Cardiac muscle cell (in vitro differentiated cells and primary cell): ENCODE results near the gene MCUB. TPM values are rescaled to one million over a fixed set of nuclear protein-coding genes. Genes with fewer than 3 reads are reported as not detected.

Source experiments
- DNase-seq, 2 donors: peaks; one replicate each; pipeline versions ENCODE4 v3.0.0 to v3.0.0-alpha.2; 2010 to 2017; ENCODE audit warnings: low read depth in 1 of 2, low spot score in 1 of 2
- H3K27ac ChIP-seq: fragments of 200-600 bp; sonication (generic); 2 replicates; pipeline ENCODE4 v1.5.1; 2016
- H3K27me3 ChIP-seq: fragments of 200-600 bp; sonication (generic); 2 replicates; pipeline ENCODE4 v1.6.0; 2016; ENCODE audit warnings: control low read depth
- H3K36me3 ChIP-seq: fragments of 200-600 bp; sonication (generic); 2 replicates; pipeline ENCODE4 v1.5.1; 2016; ENCODE audit warnings: control low read depth
- H3K4me1 ChIP-seq: fragments of 200-600 bp; sonication (generic); 2 replicates; pipeline ENCODE4 v1.8.1; 2017; ENCODE audit warnings: low read depth, mild to moderate bottlenecking, mixed run types
- H3K4me3 ChIP-seq: fragments of 200-600 bp; sonication (generic); 2 replicates; pipeline ENCODE4 v1.5.1; 2016; ENCODE audit warnings: mild to moderate bottlenecking
- H3K9me3 ChIP-seq: fragments of 200-600 bp; sonication (generic); 2 replicates; pipeline ENCODE4 v1.5.1; 2017; ENCODE audit warnings: low read depth, mild to moderate bottlenecking, control low read depth
- CTCF ChIP-seq: IDR thresholded peaks from 2 replicates; pipeline ENCODE4 v1.5.1; 2012; ENCODE audit warnings: low read depth, mild to moderate bottlenecking, low read length
- polyA plus RNA-seq: library from polyadenylated mRNA; unstranded; fragments of >200 nt; fragmentation: Nextera tagmentation; extraction: Ambion mirVana; gene quantifications from 2 replicates; pipeline ENCODE4 v1.2.1, GENCODE V29; 2016
- total RNA-seq: library from RNA; depleted of rRNA; stranded (reverse); fragments of >200 nt; gene quantifications from 2 replicates; pipeline ENCODE4 v1.2.3, GENCODE V29; 2016

The MCUB gene
- total and polyA plus RNA-seq, 2 experiments from 2014 or later: 1.4 to 3.1 TPM

GRCh38 chr4:109684727-109685126 lies 124.7 kb downstream of the MCUB start:
- DNase-seq: no peak

GRCh38 chr4:109690690-109691410 lies 130.8 kb downstream of the MCUB start:
- DNase-seq: no peak
- H3K36me3 ChIP-seq: peaks cover 22% of the 10 kb centered on the region
- H3K4me1 ChIP-seq: no peaks in the 10 kb centered on the region
- no peak overlapping the region for H3K27ac ChIP-seq
- H3K4me3 ChIP-seq: no peak overlapping the region
- TF ChIP-seq CTCF: no peak
- no peaks in the 10 kb centered on the region for H3K9me3 ChIP-seq
- no peaks in the 10 kb centered on the region for H3K27me3 ChIP-seq

More at GRCh38 chr4:109684727-109685126, 124.7 kb downstream of the MCUB start:
- no peak for TF ChIP-seq CTCF
- Histone ChIP-seq H3K36me3 (peaks cover 3% of the 10 kb centered on the region), H3K27me3 (no peaks in the 10 kb centered on the region), H3K9me3 (no peaks in the 10 kb centered on the region), H3K4me3 (no peak overlapping the region), H3K27ac (no peak overlapping the region), H3K4me1 (no peaks in the 10 kb centered on the region)

- Histone ChIP-seq H3K36me3 (peaks cover 21% of the 10 kb centered on the region), H3K9me3 (no peaks in the 10 kb centered on the region), H3K27ac (no peak overlapping the region), H3K27me3 (no peaks in the 10 kb centered on the region), H3K4me1 (no peaks in the 10 kb centered on the region), H3K4me3 (no peak overlapping the region)
- no peak for TF ChIP-seq CTCF
- DNase-seq: no peak
Measured at GRCh38 chr4:109691411-109691920, 131.4 kb downstream of the MCUB start.

GRCh38 chr4:109698656-109699055 lies 138.6 kb downstream of the MCUB start:
- no peak for DNase-seq
- TF ChIP-seq CTCF: no peak
- Histone ChIP-seq H3K27me3 (no peaks in the 10 kb centered on the region), H3K4me3 (no peak overlapping the region), H3K27ac (no peak overlapping the region), H3K9me3 (no peaks in the 10 kb centered on the region), H3K36me3 (peaks cover 9% of the 10 kb centered on the region), H3K4me1 (peaks cover 7% of the 10 kb centered on the region)

- Histone ChIP-seq H3K9me3 (no peaks in the 10 kb centered on the region), H3K4me3 (no peak overlapping the region), H3K4me1 (peaks cover 7% of the 10 kb centered on the region), H3K27me3 (no peaks in the 10 kb centered on the region), H3K36me3 (no peaks in the 10 kb centered on the region), H3K27ac (no peak overlapping the region)
- peak in 1 of 2 donors; percentile 9 for DNase-seq
- no peak for TF ChIP-seq CTCF
Measured at GRCh38 chr4:109699553-109700225, 139.6 kb downstream of the MCUB start.
